Cardiac muscle cell (in vitro differentiated cells and primary cell): ENCODE results near the gene APEH. TPM values are rescaled to one million over a fixed set of nuclear protein-coding genes. Genes with fewer than 3 reads are reported as not detected.

ENCODE experiments used
- DNase-seq, 2 donors: peaks; one replicate each; pipeline versions ENCODE4 v3.0.0 to v3.0.0-alpha.2; 2010 to 2017; ENCODE audit warnings: low read depth in 1 of 2, low spot score in 1 of 2
- H3K27ac ChIP-seq: fragments of 200-600 bp; sonication (generic); 2 replicates; pipeline ENCODE4 v1.5.1; 2016
- H3K27me3 ChIP-seq: fragments of 200-600 bp; sonication (generic); 2 replicates; pipeline ENCODE4 v1.6.0; 2016; ENCODE audit warnings: control low read depth
- H3K36me3 ChIP-seq: fragments of 200-600 bp; sonication (generic); 2 replicates; pipeline ENCODE4 v1.5.1; 2016; ENCODE audit warnings: control low read depth
- H3K4me1 ChIP-seq: fragments of 200-600 bp; sonication (generic); 2 replicates; pipeline ENCODE4 v1.8.1; 2017; ENCODE audit warnings: low read depth, mild to moderate bottlenecking, mixed run types
- H3K4me3 ChIP-seq: fragments of 200-600 bp; sonication (generic); 2 replicates; pipeline ENCODE4 v1.5.1; 2016; ENCODE audit warnings: mild to moderate bottlenecking
- H3K9me3 ChIP-seq: fragments of 200-600 bp; sonication (generic); 2 replicates; pipeline ENCODE4 v1.5.1; 2017; ENCODE audit warnings: low read depth, mild to moderate bottlenecking, control low read depth
- CTCF ChIP-seq: IDR thresholded peaks from 2 replicates; pipeline ENCODE4 v1.5.1; 2012; ENCODE audit warnings: low read depth, mild to moderate bottlenecking, low read length
- polyA plus RNA-seq: library from polyadenylated mRNA; unstranded; fragments of >200 nt; fragmentation: Nextera tagmentation; extraction: Ambion mirVana; gene quantifications from 2 replicates; pipeline ENCODE4 v1.2.1, GENCODE V29; 2016
- total RNA-seq: library from RNA; depleted of rRNA; stranded (reverse); fragments of >200 nt; gene quantifications from 2 replicates; pipeline ENCODE4 v1.2.3, GENCODE V29; 2016

Gene APEH
- total RNA-seq (165 and 185 TPM in 2 replicates), polyA plus RNA-seq (216 and 247 TPM in 2 replicates)

- Histone ChIP-seq H3K9me3 (no peaks in the 10 kb centered on the region), H3K27me3 (no peaks in the 10 kb centered on the region), H3K36me3 (peaks cover 10% of the 10 kb centered on the region), H3K4me3 (peak within 1 kb of the TSS; percentile 63), H3K27ac (peak within 1 kb of the TSS; percentile 96), H3K4me1 (peaks cover 11% of the 10 kb centered on the region)
- DNase-seq, result peak; percentile 99
- no peak for TF ChIP-seq CTCF
Observed at GRCh38 chr3:49673715-49674496, at the start of gene APEH. Gene APEH, plus strand, starts transcription at chr3:49674351. Its CDS starts 51 bp downstream, at chr3:49674402.

- no peak for TF ChIP-seq CTCF
- Histone ChIP-seq H3K27me3 (no peaks in the 10 kb centered on the region), H3K36me3 (no peaks in the 10 kb centered on the region), H3K9me3 (no peaks in the 10 kb centered on the region), H3K27ac (no peak overlapping the region), H3K4me1 (no peaks in the 10 kb centered on the region), H3K4me3 (no peak overlapping the region)
- no peak for DNase-seq
Observed at GRCh38 chr3:49625071-49625470, 49.1 kb upstream of the APEH start.

GRCh38 chr3:49626101-49626581 lies 48.0 kb upstream of the APEH start:
- H3K27ac ChIP-seq, result no peak overlapping the region
- DNase-seq, result peak in 1 of 2 donors; percentile 6
- TF ChIP-seq CTCF, result no peak

GRCh38 chr3:49626796-49627195 lies 47.4 kb upstream of the APEH start:
- Histone ChIP-seq H3K36me3 (no peaks in the 10 kb centered on the region), H3K27ac (no peak overlapping the region), H3K4me1 (no peaks in the 10 kb centered on the region), H3K27me3 (no peaks in the 10 kb centered on the region), H3K4me3 (no peak overlapping the region), H3K9me3 (no peaks in the 10 kb centered on the region)
- TF ChIP-seq CTCF, result no peak
- DNase-seq, result no peak

More at GRCh38 chr3:49626101-49626581, 48.0 kb upstream of the APEH start:
- Histone ChIP-seq H3K4me3 (no peak overlapping the region), H3K9me3 (no peaks in the 10 kb centered on the region), H3K27me3 (no peaks in the 10 kb centered on the region), H3K36me3 (no peaks in the 10 kb centered on the region), H3K4me1 (no peaks in the 10 kb centered on the region)

GRCh38 chr3:49627634-49628033 lies 46.5 kb upstream of the APEH start:
- H3K4me3 ChIP-seq, result no peak overlapping the region
- TF ChIP-seq CTCF, result no peak
- H3K4me1 ChIP-seq, result no peaks in the 10 kb centered on the region
- DNase-seq, result no peak
- no peaks in the 10 kb centered on the region for H3K36me3 ChIP-seq
- no peak overlapping the region for H3K27ac ChIP-seq
- no peaks in the 10 kb centered on the region for H3K9me3 ChIP-seq
- H3K27me3 ChIP-seq, result no peaks in the 10 kb centered on the region
